OCI-LY3 (cell line): Measurements from ENCODE around the gene DAG1.

Source experiments
- H2AFZ ChIP-seq: fragments of 200-600, 300-600 bp; shearing (Covaris generic); 2 replicates; pipeline ENCODE4 v1.6.0; 2014; ENCODE audit warnings: antibody characterized with exemption, low read depth, low read length
- H3K27ac ChIP-seq: fragments of 200-600, 300-600 bp; sonication (generic); 2 replicates; pipeline ENCODE4 v1.5.1; 2014; ENCODE audit warnings: mild to moderate bottlenecking, low read length, moderate library complexity, mixed read lengths
- H3K27me3 ChIP-seq: fragments of 200-600, 300-600 bp; sonication (generic); 2 replicates; pipeline ENCODE4 v1.6.1; 2014; ENCODE audit warnings: low read depth, low read length, mixed read lengths
- H3K36me3 ChIP-seq: fragments of 200-600, 300-600 bp; sonication (generic); replicated peaks from 2 replicates; pipeline ENCODE3; 2014; ENCODE audit warnings: low read depth, low read length, mixed read lengths
- H3K4me1 ChIP-seq: fragments of 300-600, 200-600 bp; sonication (generic); 2 replicates; pipeline ENCODE4 v1.6.1; 2014; ENCODE audit warnings: low read length, mixed read lengths
- H3K4me2 ChIP-seq: fragments of 200-600, 300-600 bp; sonication (generic); 2 replicates; pipeline ENCODE4 v1.6.1; 2014; ENCODE audit warnings: low read length, mixed read lengths
- H3K4me3 ChIP-seq: fragments of 300-600, 200-600 bp; sonication (generic); 2 replicates; pipeline ENCODE4 v1.5.1; 2014; ENCODE audit warnings: antibody characterized with exemption, mild to moderate bottlenecking, low read length, moderate library complexity
- H3K79me2 ChIP-seq: fragments of 300-600, 200-600 bp; shearing (Covaris generic); 2 replicates; pipeline ENCODE4 v1.6.1; 2014; ENCODE audit warnings: mild to moderate bottlenecking, low read length, mixed read lengths
- H3K9ac ChIP-seq: fragments of 300-600, 200-600 bp; shearing (Covaris generic); 2 replicates; pipeline ENCODE4 v1.6.0; 2014; ENCODE audit warnings: mild to moderate bottlenecking, low read length, moderate library complexity
- H3K9me3 ChIP-seq: fragments of 200-600, 300-600 bp; shearing (Covaris generic); 2 replicates; pipeline ENCODE4 v1.6.1; 2014; ENCODE audit warnings: low read length, mixed read lengths; ENCODE audit not compliant: insufficient read depth
- H4K20me1 ChIP-seq: fragments of 200-600, 300-600 bp; sonication (generic); 2 replicates; pipeline ENCODE4 v1.6.1; 2016; ENCODE audit warnings: low read length, mixed read lengths; ENCODE audit not compliant: insufficient read depth
- CTCF ChIP-seq: fragments of 200-600, 300-600 bp; sonication (generic); IDR thresholded peaks from 2 replicates; pipeline ENCODE4 v1.5.1; 2014; ENCODE audit warnings: antibody characterized with exemption, low read length, low read depth
- EZH2phosphoT487 ChIP-seq: fragments of 200-600 bp; shearing (Covaris generic); IDR thresholded peaks from 2 replicates; pipeline ENCODE4 v1.6.1; 2018; ENCODE audit warnings: antibody characterized with exemption, mixed run types, low read depth

The DAG1 gene

GRCh38 chr3:49460188-49460890, 9.7 kb upstream of the DAG1 start:
- Histone ChIP-seq H4K20me1 (no peaks in the 10 kb centered on the region), H3K27ac (no peak overlapping the region), H3K4me1 (no peaks in the 10 kb centered on the region), H3K79me2 (no peaks in the 10 kb centered on the region), H3K4me2 (no peak overlapping the region), H3K27me3 (no peaks in the 10 kb centered on the region), H2AFZ (no peak overlapping the region; the same call in 1 of the 2 replicates), H3K9me3 (no peaks in the 10 kb centered on the region), H3K4me3 (no peak overlapping the region), H3K9ac (no peak overlapping the region), H3K36me3 (no peaks in the 10 kb centered on the region)
- TF ChIP-seq EZH2phosphoT487 (no peak), CTCF (no peak)

- H3K36me3 ChIP-seq = no peaks in the 10 kb centered on the region
- no peaks in the 10 kb centered on the region for H3K27me3 ChIP-seq
- no peak overlapping the region for H3K4me3 ChIP-seq
- H3K27ac ChIP-seq = no peak overlapping the region
- no peaks in the 10 kb centered on the region for H3K4me1 ChIP-seq
- no peaks in the 10 kb centered on the region for H3K9me3 ChIP-seq
- H3K79me2 ChIP-seq = no peaks in the 10 kb centered on the region
- H4K20me1 ChIP-seq = no peaks in the 10 kb centered on the region
- H2AFZ ChIP-seq = no peak overlapping the region
- TF ChIP-seq EZH2phosphoT487 (no peak), CTCF (no peak)
- no peak overlapping the region for H3K4me2 ChIP-seq
- H3K9ac ChIP-seq = no peak overlapping the region
Measured at GRCh38 chr3:49460956-49461355, 9.1 kb upstream of the DAG1 start.

- no peak overlapping the region for H3K27ac ChIP-seq
- H3K9ac ChIP-seq = no peak overlapping the region
- no peak overlapping the region for H3K4me2 ChIP-seq
- no peaks in the 10 kb centered on the region for H3K9me3 ChIP-seq
- no peak overlapping the region for H2AFZ ChIP-seq
- H3K4me1 ChIP-seq = no peaks in the 10 kb centered on the region
- H3K79me2 ChIP-seq = no peaks in the 10 kb centered on the region
- no peak overlapping the region for H3K4me3 ChIP-seq
- TF ChIP-seq EZH2phosphoT487 (no peak), CTCF (no peak)
- no peaks in the 10 kb centered on the region for H3K36me3 ChIP-seq
- H3K27me3 ChIP-seq = no peaks in the 10 kb centered on the region
- no peaks in the 10 kb centered on the region for H4K20me1 ChIP-seq
Measured at GRCh38 chr3:49461443-49462171, 8.5 kb upstream of the DAG1 start.

GRCh38 chr3:49462222-49462621, 7.8 kb upstream of the DAG1 start:
- TF ChIP-seq CTCF (no peak), EZH2phosphoT487 (no peak)
- Histone ChIP-seq H3K27ac (no peak overlapping the region), H3K4me2 (no peak overlapping the region), H3K27me3 (no peaks in the 10 kb centered on the region), H2AFZ (no peak overlapping the region), H3K4me3 (no peak overlapping the region), H3K9me3 (no peaks in the 10 kb centered on the region), H3K9ac (no peak overlapping the region), H4K20me1 (no peaks in the 10 kb centered on the region), H3K4me1 (no peaks in the 10 kb centered on the region), H3K36me3 (no peaks in the 10 kb centered on the region), H3K79me2 (no peaks in the 10 kb centered on the region)
